ENCODE measurements around the gene VPS4A.

VPS4A gene

DNA sequence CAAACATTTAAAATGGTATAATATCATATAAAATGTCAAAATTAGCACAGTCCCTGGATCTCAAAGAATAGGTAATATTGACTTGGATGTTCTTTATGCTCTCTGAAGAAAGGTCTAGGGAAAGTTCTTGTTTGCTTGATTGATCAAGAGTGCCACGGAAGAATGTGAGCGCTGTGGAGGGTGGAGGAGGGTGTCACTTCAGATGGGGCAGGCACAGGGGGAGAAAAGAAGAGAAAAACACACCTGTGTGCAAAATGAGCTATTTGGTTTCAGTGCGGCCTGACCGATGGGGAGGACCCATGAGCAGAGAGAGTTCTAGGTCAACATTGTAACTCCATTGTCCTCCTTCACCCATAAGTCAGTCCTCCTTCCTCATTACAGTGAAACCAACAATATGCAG is 8.8 kb upstream of the VPS4A start:
- no peak overlapping the region for H3K9ac ChIP-seq (ENCODE audit: low read depth in 1 of 2, low read length in 2 of 2)
- no peak overlapping the region for H3K27ac ChIP-seq (ENCODE audit: low read depth in 2 of 2, low read length in 2 of 2)
- H3K36me3 ChIP-seq (ENCODE audit: control insufficient read depth in 2 of 2, insufficient read depth in 2 of 2, low read length in 2 of 2): peaks cover 18 to 20% of the 10 kb centered on the region in 2 donors
- H3K4me1 ChIP-seq (ENCODE audit: control insufficient read depth in 2 of 2, insufficient read depth in 2 of 2, low read length in 2 of 2): no peaks in the 10 kb centered on the region
- no peaks in the 10 kb centered on the region for H3K9me3 ChIP-seq (ENCODE audit: control insufficient read depth in 2 of 2, low read length in 2 of 2)
- no peak overlapping the region for H3K4me3 ChIP-seq (ENCODE audit: low read length in 2 of 2)
- H3K27me3 ChIP-seq (ENCODE audit: control insufficient read depth in 2 of 2, insufficient read depth in 2 of 2, low read length in 2 of 2): no peaks in the 10 kb centered on the region

DNA sequence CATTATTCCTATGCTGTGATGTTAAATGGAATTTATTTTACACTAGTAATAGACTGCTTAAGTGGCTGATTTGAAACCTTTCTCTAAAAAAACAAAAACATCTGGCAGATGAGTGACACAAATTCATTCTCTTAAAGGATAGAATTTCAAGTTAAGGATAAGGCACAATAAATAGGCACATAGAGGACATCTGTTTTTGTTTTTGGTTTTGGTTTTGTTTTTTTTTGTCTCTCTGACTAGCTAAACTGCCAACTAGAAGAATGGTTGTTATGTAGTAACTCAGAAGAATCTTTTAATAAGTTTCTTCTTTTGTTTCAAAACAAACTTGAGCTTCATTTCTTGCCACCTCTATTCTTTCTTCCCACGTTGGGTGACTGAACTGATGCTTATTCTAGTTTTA is 5.1 kb upstream of the VPS4A start:
- no peaks in the 10 kb centered on the region for H3K9me3 ChIP-seq (ENCODE audit: control insufficient read depth in 2 of 2, low read length in 2 of 2)
- no peaks in the 10 kb centered on the region for H3K27me3 ChIP-seq (ENCODE audit: control insufficient read depth in 2 of 2, insufficient read depth in 2 of 2, low read length in 2 of 2)
- peaks cover 7 to 9% of the 10 kb centered on the region in 2 donors for H3K36me3 ChIP-seq (ENCODE audit: control insufficient read depth in 2 of 2, insufficient read depth in 2 of 2, low read length in 2 of 2)
- no peak overlapping the region for H3K4me3 ChIP-seq (ENCODE audit: low read length in 2 of 2)
- H3K27ac ChIP-seq (ENCODE audit: low read depth in 2 of 2, low read length in 2 of 2): no peak overlapping the region
- H3K4me1 ChIP-seq (ENCODE audit: control insufficient read depth in 2 of 2, insufficient read depth in 2 of 2, low read length in 2 of 2): peaks cover 0 to 4% of the 10 kb centered on the region in 2 donors
- H3K9ac ChIP-seq (ENCODE audit: low read depth in 1 of 2, low read length in 2 of 2): no peak overlapping the region

DNA sequence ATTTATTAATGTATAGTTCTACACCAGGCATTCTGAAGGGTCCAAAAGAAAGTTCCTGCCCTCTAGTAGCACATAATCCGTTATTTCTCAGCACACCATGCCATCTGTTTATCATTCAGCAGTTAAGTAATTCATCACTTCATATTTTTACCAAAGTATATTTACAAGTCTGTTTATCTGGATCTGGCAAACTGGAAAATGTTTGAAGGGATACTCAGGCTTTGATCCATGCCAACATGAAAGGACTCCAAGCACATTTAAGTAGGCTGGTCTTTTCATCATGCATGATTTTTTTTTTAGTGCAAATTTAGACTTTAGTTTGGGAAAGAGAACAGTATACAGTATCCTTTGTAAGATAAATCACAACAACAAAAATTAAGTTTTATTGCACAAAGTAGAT is 4.1 kb upstream of the VPS4A start:
- no peak overlapping the region for H3K9ac ChIP-seq (ENCODE audit: low read depth in 1 of 2, low read length in 2 of 2)
- H3K4me3 ChIP-seq (ENCODE audit: low read length in 2 of 2): no peak overlapping the region
- H3K27ac ChIP-seq (ENCODE audit: low read depth in 2 of 2, low read length in 2 of 2): no peak overlapping the region
- no peaks in the 10 kb centered on the region for H3K9me3 ChIP-seq (ENCODE audit: control insufficient read depth in 2 of 2, low read length in 2 of 2)
- peaks cover 2 to 7% of the 10 kb centered on the region in 2 donors for H3K4me1 ChIP-seq (ENCODE audit: control insufficient read depth in 2 of 2, insufficient read depth in 2 of 2, low read length in 2 of 2)
- H3K36me3 ChIP-seq (ENCODE audit: control insufficient read depth in 2 of 2, insufficient read depth in 2 of 2, low read length in 2 of 2): peaks cover 2 to 4% of the 10 kb centered on the region in 2 donors
- H3K27me3 ChIP-seq (ENCODE audit: control insufficient read depth in 2 of 2, insufficient read depth in 2 of 2, low read length in 2 of 2): no peaks in the 10 kb centered on the region

DNA sequence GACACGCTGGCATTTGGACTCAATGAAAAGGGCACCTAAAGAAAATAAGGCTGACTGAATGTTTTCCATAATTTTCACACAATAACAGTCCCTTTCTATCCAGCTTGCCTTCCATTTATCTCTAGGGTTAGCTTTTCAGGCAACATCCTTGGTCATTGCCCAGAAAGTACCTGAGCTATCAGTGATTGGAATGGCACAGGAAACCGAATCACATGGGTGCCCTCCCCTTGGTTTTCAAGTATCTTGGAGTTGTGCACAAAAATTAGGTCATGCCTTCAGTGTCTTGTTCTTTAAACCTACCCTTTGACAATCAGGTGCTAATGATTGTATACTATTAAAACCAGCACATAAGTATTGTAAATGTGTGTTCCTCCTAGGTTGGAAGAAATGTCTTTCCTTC is 3.3 kb upstream of the VPS4A start:
- H3K9ac ChIP-seq (ENCODE audit: low read depth in 1 of 2, low read length in 2 of 2): no peak overlapping the region
- H3K4me3 ChIP-seq (ENCODE audit: low read length in 2 of 2): no peak overlapping the region
- H3K27ac ChIP-seq (ENCODE audit: low read depth in 2 of 2, low read length in 2 of 2): no peak overlapping the region
- H3K9me3 ChIP-seq (ENCODE audit: control insufficient read depth in 2 of 2, low read length in 2 of 2): no peaks in the 10 kb centered on the region
- peaks cover 2 to 4% of the 10 kb centered on the region in 2 donors for H3K36me3 ChIP-seq (ENCODE audit: control insufficient read depth in 2 of 2, insufficient read depth in 2 of 2, low read length in 2 of 2)
- peaks cover 4 to 10% of the 10 kb centered on the region in 2 donors for H3K4me1 ChIP-seq (ENCODE audit: control insufficient read depth in 2 of 2, insufficient read depth in 2 of 2, low read length in 2 of 2)
- H3K27me3 ChIP-seq (ENCODE audit: control insufficient read depth in 2 of 2, insufficient read depth in 2 of 2, low read length in 2 of 2): no peaks in the 10 kb centered on the region

DNA sequence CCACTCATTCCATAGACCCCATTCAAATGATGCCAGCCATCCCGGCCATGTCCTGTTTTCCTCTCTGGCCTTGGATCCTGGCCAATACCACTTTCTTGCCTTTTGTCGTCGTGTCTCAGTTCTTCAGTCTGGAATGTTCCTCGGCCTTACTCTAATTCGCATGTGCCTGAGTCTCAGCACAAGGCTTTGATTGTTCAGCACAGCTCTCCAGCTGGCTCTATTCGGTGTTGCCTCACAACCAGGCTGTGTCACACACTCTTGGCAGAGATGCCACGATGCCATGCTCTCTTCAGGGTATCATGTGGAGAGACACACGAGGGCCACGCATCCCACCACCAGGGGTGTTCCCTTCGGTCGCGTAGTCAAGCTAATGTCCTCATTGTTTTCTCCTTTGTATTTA is 1.8 kb upstream of the VPS4A start:
- peaks cover under 1 to 3% of the 10 kb centered on the region in 2 donors for H3K36me3 ChIP-seq (ENCODE audit: control insufficient read depth in 2 of 2, insufficient read depth in 2 of 2, low read length in 2 of 2)
- H3K9ac ChIP-seq (ENCODE audit: low read depth in 1 of 2, low read length in 2 of 2): no peak overlapping the region
- H3K27ac ChIP-seq (ENCODE audit: low read depth in 2 of 2, low read length in 2 of 2): no peak overlapping the region
- H3K4me1 ChIP-seq (ENCODE audit: control insufficient read depth in 2 of 2, insufficient read depth in 2 of 2, low read length in 2 of 2): peaks cover 4 to 10% of the 10 kb centered on the region in 2 donors
- no peaks in the 10 kb centered on the region for H3K27me3 ChIP-seq (ENCODE audit: control insufficient read depth in 2 of 2, insufficient read depth in 2 of 2, low read length in 2 of 2)
- H3K4me3 ChIP-seq (ENCODE audit: low read length in 2 of 2): no peak overlapping the region
- no peaks in the 10 kb centered on the region for H3K9me3 ChIP-seq (ENCODE audit: control insufficient read depth in 2 of 2, low read length in 2 of 2)

DNA sequence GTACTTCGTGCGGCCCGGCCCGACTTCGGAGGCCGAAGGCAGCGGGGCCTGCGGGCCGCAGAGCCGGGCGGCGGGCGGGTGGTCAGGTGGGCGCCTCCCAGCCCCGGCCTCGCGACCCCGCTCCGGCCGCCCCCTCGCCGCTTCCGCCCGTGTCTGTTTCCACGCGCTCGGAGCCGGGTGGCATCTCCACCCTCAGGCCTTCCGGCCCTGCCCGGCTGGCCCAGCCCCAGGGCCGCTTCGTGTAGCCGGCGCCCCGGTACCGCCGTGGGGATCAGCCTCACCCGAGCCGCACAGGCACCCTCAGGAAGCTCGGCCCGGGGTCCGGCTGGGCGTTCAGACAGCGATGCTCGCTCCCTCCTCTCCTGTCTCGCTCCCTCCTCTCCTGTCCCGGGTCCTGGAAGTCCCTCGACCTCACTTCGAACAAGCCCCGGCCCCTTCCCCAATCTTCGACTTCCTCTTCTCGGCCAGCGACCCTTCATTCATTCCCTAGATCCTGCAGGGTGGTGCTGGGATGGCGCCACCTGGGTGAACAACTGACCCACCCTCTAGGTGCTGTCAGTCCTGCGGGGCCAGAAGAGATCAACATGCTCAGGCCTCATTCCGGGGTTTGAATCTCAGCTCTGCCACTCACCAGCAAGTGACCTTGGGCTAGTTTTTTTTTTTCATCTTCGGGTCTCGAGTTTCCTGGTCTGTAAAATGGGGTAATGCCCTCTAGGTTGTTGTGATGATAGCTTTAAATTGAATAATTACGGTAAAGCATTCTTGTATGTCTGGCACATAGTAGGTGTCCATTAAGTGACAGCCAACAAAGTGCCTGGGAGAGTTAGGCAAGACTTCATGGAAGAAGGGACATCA is 610 bp downstream of the VPS4A start:
- H3K4me3 ChIP-seq (ENCODE audit: low read length in 2 of 2): peak overlapping the region; percentile 80 to 85
- no peaks in the 10 kb centered on the region for H3K27me3 ChIP-seq (ENCODE audit: control insufficient read depth in 2 of 2, insufficient read depth in 2 of 2, low read length in 2 of 2)
- H3K27ac ChIP-seq (ENCODE audit: low read depth in 2 of 2, low read length in 2 of 2): peak overlapping the region; percentile 82 to 86
- peak overlapping the region; percentile 84 to 88 for H3K9ac ChIP-seq (ENCODE audit: low read depth in 1 of 2, low read length in 2 of 2)
- H3K4me1 ChIP-seq (ENCODE audit: control insufficient read depth in 2 of 2, insufficient read depth in 2 of 2, low read length in 2 of 2): peaks cover 4 to 10% of the 10 kb centered on the region in 2 donors
- peaks cover 15 to 26% of the 10 kb centered on the region in 2 donors for H3K36me3 ChIP-seq (ENCODE audit: control insufficient read depth in 2 of 2, insufficient read depth in 2 of 2, low read length in 2 of 2)
- no peaks in the 10 kb centered on the region for H3K9me3 ChIP-seq (ENCODE audit: control insufficient read depth in 2 of 2, low read length in 2 of 2)

DNA sequence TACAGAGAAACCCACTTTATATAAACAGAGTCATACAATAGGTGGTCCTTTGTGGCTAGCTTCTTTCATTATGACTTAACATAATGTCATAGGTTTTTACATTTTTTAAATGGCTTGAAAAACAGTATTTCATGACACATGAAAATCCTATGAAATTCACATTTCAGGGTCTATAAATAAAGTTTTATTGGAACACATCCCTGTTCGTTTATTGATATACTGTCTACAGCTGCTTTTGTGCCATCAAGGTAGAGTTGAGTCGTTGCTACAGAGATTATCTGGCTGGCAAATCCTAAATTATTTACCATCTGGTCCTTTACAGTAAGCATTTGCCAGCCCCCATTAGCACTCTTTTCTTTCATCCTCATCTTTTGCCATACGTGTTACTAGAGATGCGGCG is 2.3 kb downstream of the VPS4A start:
- peaks cover 26 to 37% of the 10 kb centered on the region in 2 donors for H3K36me3 ChIP-seq (ENCODE audit: control insufficient read depth in 2 of 2, insufficient read depth in 2 of 2, low read length in 2 of 2)

DNA sequence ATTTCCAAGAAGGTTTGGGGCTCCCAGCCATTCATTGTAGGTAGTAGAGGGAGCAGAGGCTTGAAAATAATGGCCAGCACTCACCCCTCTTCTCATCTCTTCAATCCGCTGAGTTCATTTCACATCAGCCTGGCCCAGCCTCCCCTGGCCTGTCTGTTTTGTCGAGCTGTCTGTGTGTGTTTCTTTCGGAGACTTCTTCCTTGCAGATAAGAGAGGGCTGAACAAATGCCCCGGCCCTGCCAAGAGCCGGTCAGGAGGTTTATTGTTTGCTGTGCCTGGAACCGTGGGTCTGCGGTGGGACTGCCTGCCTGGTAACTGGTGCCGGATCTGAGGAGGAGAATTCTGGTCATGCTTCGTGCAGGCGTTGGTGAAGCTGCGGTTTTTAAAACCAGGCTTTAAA is 3.4 kb downstream of the VPS4A start:
- Histone ChIP-seq H3K27ac (ENCODE audit: low read depth in 2 of 2, low read length in 2 of 2) (no peak overlapping the region), H3K4me3 (ENCODE audit: low read length in 2 of 2) (no peak overlapping the region), H3K36me3 (ENCODE audit: control insufficient read depth in 2 of 2, insufficient read depth in 2 of 2, low read length in 2 of 2) (peaks cover 37 to 47% of the 10 kb centered on the region in 2 donors), H3K27me3 (ENCODE audit: control insufficient read depth in 2 of 2, insufficient read depth in 2 of 2, low read length in 2 of 2) (no peaks in the 10 kb centered on the region), H3K9ac (ENCODE audit: low read depth in 1 of 2, low read length in 2 of 2) (no peak overlapping the region), H3K4me1 (ENCODE audit: control insufficient read depth in 2 of 2, insufficient read depth in 2 of 2, low read length in 2 of 2) (peaks cover 4 to 10% of the 10 kb centered on the region in 2 donors), H3K9me3 (ENCODE audit: control insufficient read depth in 2 of 2, low read length in 2 of 2) (no peaks in the 10 kb centered on the region)

More for the DNA sequence above, 2.3 kb downstream of the VPS4A start:
- Histone ChIP-seq H3K4me1 (ENCODE audit: control insufficient read depth in 2 of 2, insufficient read depth in 2 of 2, low read length in 2 of 2) (peaks cover 4 to 10% of the 10 kb centered on the region in 2 donors), H3K4me3 (ENCODE audit: low read length in 2 of 2) (no peak overlapping the region), H3K9ac (ENCODE audit: low read depth in 1 of 2, low read length in 2 of 2) (no peak overlapping the region), H3K9me3 (ENCODE audit: control insufficient read depth in 2 of 2, low read length in 2 of 2) (no peaks in the 10 kb centered on the region), H3K27ac (ENCODE audit: low read depth in 2 of 2, low read length in 2 of 2) (no peak overlapping the region), H3K27me3 (ENCODE audit: control insufficient read depth in 2 of 2, insufficient read depth in 2 of 2, low read length in 2 of 2) (no peaks in the 10 kb centered on the region)

DNA sequence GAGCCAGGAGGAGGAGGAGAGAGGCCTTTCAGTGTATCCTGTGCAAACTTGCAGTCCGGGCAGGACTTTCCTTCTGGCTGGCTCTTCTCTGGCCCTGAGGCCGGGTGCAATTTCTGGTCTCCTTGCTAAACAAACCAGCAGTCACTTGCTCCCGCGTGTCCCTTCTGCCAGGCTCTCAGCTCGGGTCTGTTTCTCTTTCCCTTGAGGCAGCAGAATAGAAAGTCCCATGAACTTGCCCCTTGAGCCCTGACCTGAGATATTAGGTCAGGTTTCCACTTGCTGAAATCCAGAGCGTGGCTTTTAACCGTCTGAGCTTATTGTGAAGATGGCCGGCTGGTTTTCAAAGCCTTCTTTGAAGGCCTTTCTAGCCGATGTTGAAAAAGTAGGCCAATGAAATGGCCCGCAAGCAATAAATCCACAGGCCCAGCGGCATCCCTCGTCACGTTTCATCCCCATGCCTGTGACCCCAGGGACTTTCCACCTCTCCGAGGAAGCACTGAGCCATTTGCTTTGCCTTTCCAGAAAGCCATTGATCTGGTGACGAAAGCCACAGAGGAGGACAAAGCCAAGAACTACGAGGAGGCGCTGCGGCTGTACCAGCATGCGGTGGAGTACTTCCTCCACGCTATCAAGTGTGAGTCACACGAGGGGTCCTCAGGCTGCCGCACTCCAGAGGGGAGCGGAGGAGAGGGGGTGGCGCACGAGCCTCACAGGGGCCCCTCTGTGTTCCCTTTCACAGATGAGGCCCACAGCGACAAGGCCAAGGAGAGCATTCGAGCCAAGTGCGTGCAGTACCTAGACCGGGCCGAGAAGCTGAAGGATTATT is 4.5 kb downstream of the VPS4A start:
- Histone ChIP-seq H3K27me3 (ENCODE audit: control insufficient read depth in 2 of 2, insufficient read depth in 2 of 2, low read length in 2 of 2) (no peaks in the 10 kb centered on the region), H3K9ac (ENCODE audit: low read depth in 1 of 2, low read length in 2 of 2) (no peak overlapping the region), H3K9me3 (ENCODE audit: control insufficient read depth in 2 of 2, low read length in 2 of 2) (no peaks in the 10 kb centered on the region), H3K4me3 (ENCODE audit: low read length in 2 of 2) (no peak overlapping the region), H3K4me1 (ENCODE audit: control insufficient read depth in 2 of 2, insufficient read depth in 2 of 2, low read length in 2 of 2) (peaks cover 4 to 7% of the 10 kb centered on the region in 2 donors), H3K36me3 (ENCODE audit: control insufficient read depth in 2 of 2, insufficient read depth in 2 of 2, low read length in 2 of 2) (peaks cover 48 to 59% of the 10 kb centered on the region in 2 donors), H3K27ac (ENCODE audit: low read depth in 2 of 2, low read length in 2 of 2) (no peak overlapping the region)

DNA sequence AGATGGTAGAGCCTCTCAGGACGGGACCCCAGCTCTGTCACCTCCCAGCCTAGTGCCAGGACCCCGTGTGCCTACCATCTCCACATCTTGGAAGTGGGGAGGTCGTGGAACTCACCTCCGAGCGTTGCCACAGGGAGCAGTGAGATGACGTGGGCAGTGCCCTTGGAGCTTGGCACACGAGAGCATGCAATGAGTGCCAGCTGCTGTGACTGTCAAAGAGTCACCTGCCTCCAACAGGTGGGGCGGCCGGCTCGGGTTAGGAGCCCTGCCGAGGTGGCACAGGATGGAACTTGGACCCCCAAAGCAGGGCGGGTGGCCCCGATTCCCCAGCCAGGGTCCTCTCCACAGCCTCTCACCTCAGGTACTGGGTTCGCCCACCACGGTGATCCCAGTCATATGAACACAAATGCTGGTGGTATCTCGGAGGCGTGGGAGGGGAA is 5.5 kb downstream of the VPS4A start:
- H3K27ac ChIP-seq (ENCODE audit: low read depth in 2 of 2, low read length in 2 of 2): no peak overlapping the region
- H3K9ac ChIP-seq (ENCODE audit: low read depth in 1 of 2, low read length in 2 of 2): no peak overlapping the region
- H3K9me3 ChIP-seq (ENCODE audit: control insufficient read depth in 2 of 2, low read length in 2 of 2): no peaks in the 10 kb centered on the region
- H3K27me3 ChIP-seq (ENCODE audit: control insufficient read depth in 2 of 2, insufficient read depth in 2 of 2, low read length in 2 of 2): no peaks in the 10 kb centered on the region
- H3K4me1 ChIP-seq (ENCODE audit: control insufficient read depth in 2 of 2, insufficient read depth in 2 of 2, low read length in 2 of 2): peaks cover 4 to 6% of the 10 kb centered on the region in 2 donors
- H3K36me3 ChIP-seq (ENCODE audit: control insufficient read depth in 2 of 2, insufficient read depth in 2 of 2, low read length in 2 of 2): peaks cover 57 to 66% of the 10 kb centered on the region in 2 donors
- no peak overlapping the region for H3K4me3 ChIP-seq (ENCODE audit: low read length in 2 of 2)

All from mucosa of rectum (tissue), 2 donors.